Measurements from ENCODE around the gene LRRC1.

DNA sequence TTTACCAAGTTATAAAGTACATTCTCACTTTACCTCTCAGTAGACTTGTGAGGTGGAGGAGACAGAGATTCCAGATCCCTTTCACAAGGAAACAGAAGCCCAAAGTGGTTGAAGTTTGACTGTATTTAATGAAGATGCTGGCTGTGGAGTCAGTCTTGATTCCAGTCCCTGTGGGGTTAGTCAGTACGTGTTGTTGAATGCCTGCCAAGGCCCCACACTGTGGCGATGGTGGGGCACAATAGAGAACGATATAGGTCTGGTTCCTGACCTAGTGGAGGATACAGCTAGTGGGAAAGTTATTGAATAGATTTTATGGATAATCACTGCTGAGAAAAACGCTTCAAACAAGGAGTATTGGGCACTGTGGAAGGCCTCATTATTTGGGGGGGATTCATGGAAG, 71.4 kb downstream of the LRRC1 start:
- no peak for TF ChIP-seq POLR2A (IDR thresholded peaks at IDR 0.05)
- TF ChIP-seq, protein P1, sequence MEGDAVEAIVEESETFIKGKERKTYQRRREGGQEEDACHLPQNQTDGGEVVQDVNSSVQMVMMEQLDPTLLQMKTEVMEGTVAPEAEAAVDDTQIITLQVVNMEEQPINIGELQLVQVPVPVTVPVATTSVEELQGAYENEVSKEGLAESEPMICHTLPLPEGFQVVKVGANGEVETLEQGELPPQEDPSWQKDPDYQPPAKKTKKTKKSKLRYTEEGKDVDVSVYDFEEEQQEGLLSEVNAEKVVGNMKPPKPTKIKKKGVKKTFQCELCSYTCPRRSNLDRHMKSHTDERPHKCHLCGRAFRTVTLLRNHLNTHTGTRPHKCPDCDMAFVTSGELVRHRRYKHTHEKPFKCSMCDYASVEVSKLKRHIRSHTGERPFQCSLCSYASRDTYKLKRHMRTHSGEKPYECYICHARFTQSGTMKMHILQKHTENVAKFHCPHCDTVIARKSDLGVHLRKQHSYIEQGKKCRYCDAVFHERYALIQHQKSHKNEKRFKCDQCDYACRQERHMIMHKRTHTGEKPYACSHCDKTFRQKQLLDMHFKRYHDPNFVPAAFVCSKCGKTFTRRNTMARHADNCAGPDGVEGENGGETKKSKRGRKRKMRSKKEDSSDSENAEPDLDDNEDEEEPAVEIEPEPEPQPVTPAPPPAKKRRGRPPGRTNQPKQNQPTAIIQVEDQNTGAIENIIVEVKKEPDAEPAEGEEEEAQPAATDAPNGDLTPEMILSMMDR (IDR thresholded peaks at IDR 0.05): no peak

Measured in thyroid gland (tissue), 4 donors.